NCI-H2171 treated with DMSO at 0.1 percent for 48 hours (cell line): ENCODE results near the gene SLC2A9.

ENCODE experiments used
- DNase-seq: peaks from one replicate; lab custom pipeline; 2025; lab: John Stamatoyannopoulos, UW

Gene SLC2A9

DNA sequence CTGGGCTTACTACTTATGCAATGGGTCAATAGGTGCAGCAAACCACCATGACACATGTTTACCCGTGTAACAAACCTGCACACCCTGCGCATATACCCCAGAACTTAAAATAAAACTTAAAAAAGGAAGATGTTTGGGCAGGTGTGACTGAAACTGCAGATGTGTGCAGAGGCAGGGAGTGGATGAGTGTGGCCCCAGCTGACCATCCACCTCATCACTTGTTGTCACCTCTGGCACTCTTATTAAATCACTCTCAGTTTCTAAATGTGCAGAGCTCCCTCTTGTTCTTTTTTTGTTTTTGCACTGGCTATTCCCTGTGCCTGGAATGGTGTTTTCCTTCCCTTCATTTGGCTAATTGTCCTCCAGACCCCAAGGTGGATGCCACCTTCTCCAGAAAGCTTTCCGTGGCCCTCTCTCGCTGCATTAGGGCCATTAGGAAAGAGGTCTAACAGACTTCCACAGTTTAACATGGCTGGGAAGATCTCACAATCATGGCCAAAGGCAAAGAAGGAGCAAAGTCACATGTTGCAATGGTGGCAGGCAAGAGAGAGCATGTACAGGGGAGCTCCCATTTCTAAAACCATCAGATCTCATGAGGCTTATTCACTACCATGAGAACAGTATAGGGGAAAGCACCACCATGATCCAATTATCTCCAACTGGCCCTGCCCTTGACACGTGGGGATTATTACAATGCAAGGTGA, 58.5 kb downstream of the SLC2A9 start:
- DNase-seq, result no peak

DNA sequence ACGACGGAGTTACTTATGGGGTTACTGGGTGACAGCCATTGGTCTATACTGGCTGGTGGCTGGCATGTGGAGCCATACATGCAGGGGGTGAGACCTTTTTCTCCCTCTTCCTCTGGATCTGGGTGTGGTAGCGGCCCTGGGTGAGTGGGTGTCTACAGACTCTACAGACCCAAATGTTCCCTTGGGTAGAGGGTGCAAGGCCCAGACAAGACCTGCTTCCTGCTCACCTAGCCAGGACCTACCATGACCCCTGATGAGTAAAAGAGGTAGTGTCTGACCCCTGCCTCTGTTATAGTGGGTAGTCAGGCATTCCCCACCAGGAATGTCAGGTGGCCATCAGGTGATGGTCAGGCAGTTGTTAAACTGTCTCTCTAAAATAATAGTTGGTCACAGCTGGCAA, 66.8 kb downstream of the SLC2A9 start:
- no peak for DNase-seq

DNA sequence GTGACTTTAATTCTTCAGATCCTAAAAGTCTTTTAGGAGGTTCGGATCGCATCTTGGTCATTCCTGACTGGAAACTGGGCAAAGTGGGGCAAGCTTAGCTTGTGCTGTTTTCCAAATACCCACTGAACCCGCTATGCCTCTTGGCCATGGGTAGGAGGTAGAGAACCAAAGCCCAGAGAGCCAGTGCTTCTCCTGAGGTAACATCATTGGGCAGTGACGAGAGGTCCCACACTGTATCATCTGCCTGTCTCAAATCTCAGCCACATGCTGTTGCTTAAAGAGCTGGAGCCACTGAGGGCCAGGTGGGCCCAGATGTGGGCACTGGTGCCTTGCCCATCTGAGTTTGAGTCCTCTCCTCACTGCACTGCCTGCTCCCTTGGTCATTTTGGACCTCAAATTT, 68.2 kb downstream of the SLC2A9 start:
- DNase-seq, result no peak

DNA sequence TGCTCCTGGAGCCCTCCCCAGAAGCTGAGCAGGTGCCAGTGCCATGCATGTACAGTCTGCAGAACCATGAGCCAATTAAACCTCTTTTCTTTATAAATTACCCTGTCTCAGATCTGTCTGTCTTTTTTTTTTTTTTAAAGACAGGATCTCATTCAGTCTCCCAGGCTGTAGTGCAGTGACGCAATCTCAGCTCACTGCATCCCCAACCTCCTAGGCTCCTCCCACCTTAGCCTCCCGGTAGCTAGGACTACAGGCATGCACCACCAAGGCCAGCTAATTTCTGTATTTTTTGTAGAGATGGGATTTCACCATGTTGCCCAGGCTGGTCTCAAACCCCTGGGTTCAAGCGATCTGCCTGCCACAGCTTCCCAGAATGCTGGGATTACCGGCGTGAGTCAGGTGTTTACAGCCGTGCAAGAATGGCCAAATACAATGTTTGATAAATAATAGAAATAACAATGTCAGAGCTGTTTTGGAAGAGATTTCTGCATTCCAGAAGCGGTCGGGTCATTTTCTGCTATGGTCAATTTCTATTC, 68.8 kb downstream of the SLC2A9 start:
- no peak for DNase-seq

- DNase-seq, result no peak
These were observed 71.7 kb downstream of the SLC2A9 start for GRCh38 chr4:9949573-9949972.

GRCh38 chr4:9947168-9948062, 73.9 kb downstream of the SLC2A9 start:
- DNase-seq, result no peak

DNA sequence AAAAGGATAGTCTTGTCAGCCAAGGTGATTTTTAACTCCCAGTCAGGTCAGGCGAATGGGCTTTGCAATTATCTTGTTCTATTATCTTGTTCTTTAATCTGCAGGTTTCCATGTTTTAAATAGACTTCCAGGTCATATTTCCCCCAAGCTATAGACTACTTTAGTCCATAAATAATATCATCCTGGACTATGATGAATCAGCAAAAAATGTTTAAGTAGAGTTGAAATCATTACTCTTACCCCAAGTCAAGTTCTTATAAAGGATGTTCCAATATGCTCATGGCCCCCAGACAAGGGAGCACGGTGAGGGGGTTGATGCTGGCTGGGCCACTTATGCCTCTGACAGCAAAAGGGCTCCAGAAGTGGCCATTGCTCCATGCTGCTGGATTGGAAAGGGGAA, 75.1 kb downstream of the SLC2A9 start:
- DNase-seq, result no peak

DNA sequence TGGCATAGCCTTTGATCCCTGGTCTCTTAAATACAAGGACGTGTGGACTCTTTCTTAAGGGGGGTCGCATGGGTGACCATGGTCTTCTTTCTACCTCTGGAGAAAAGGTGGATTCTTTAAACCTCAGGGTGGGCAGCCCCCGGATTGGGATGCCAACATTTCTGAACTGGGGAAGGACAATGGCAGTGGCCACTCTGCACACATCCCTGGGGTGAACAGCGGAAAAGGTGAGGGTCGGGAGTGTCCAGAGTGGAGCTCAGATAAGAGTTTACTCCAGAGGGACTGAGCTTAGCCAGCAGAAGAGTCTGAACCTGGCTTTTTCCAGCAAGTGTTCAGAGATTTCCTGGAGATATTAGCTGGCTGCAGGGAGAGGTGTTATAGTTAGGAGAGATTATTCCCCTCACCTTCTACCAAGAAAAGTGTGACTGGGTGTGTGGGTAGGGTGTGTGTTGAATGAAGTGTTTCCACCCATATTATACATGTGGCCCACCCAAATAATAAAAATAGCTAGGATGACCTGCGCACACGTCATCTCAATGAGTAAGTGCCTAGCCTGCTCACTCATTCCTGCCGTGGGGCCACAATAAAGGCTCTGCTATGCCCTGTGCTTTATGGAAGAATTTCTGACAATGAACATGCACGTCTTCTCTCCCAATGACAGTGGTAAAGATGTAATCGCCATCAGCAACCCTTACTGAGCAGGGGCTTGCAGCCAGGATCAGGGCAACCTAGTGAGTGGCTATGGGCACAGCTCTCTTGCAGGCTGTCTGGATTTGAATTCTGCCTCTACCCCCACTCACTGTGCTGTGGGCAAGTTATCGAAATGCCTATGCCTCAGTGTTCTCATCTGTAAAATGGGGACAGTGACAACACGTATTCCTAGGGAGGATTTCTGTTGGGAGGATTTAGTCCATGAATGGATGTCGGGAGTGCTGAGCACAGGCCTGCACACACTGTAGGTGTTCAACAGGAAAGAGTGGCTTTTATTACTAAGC, 76.6 kb downstream of the SLC2A9 start:
- DNase-seq, result no peak

DNA sequence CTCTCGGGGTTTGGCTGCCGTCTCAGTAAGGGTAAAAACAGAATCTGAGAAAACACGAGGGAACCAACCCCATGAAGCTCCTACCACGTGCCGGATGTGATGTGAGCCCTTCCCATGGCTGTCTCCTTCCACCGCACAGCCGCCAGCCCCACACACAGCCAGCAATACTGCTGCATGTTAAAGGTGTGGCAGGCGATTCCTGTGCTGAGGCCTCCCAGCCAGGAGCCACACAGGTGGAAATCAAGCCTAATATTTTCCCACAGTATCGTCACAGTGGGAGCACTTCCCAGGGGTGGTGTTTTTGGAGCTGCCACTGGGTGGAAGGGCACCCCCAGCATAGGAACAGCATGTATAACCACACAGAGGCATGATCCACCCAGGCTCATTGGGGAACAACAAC, 77.5 kb downstream of the SLC2A9 start:
- DNase-seq, result no peak

GRCh38 chr4:9942921-9943600, 78.2 kb downstream of the SLC2A9 start:
- DNase-seq, result no peak

DNA sequence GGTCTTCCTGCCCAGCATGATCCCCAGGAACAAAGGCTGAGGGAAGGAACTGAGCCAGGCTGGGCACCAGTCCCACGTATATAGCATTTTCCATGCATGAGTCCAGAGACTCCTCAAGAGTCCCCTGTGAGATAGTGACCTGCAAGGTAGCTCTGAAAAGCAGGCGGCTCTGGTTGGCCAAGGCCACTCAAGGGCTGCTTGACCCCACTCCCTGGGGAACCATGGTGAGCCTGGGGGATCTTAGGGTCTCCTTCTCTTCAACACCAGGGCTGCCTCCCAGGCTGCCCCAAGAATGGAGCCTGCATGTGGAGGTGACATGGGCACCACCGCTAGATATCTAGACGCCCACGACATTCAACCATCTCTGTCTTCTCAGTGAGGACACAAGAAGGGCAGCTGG, 79.2 kb downstream of the SLC2A9 start:
- DNase-seq, result no peak

DNA sequence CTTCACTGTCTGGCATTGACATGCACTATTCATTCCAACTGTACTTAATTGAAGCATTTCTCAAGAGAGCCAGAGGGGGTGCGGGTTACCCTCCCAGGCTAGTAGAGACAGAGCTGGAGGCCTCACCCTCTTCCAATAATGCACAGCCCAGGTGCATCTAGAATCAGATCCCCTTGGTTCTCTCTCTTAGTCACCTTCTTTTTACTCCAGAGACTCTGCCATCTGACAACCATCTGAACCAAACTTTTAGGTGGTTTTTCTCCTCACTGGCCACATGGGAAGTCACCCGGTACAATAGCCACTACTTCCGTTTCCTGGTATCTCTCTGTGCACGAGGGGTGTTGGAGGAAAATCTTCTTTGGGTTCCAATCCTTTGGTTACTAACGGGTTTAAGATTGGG, 81.3 kb downstream of the SLC2A9 start:
- no peak for DNase-seq

DNA sequence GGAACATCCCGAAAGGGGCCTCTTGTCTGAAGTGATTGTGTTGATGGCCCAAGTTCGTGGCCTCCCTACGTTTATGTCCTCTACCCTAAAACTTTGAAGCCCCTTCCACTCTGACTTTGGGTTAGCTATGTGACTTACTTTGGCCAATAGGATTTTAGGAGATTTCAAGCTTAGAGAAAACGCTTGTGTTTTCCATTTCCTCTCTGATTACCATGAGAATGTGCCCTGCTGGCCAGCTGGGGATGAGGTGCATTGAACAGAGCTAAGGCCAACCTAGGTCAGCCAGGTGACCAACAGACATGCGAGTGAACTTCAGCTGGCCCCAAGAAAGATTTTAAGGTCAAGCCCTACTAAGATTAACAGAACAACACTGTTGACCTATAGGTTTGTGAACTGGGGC, 82.4 kb downstream of the SLC2A9 start:
- DNase-seq, result no peak

DNA sequence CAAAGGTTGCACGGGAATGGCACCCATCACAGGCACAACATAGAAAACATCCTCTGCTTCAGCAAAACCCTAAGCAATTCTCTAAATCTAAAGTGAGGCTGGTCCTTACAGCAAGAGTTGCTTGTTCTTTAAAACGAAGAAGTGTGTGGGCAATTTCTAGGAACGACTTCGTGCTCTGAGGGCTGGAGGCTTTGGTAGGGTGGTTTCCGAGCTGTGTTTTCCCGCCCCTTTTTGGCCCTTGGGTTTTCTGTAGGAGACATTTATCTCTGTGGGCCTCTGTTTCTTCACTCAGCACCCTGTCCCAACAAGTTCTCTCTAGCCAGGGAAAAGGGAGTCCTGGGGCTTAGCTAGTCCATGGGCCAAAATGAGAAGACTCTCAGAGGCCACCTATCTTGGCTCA, 84.2 kb downstream of the SLC2A9 start:
- DNase-seq, result no peak

- no peak for DNase-seq
These were observed 85.1 kb downstream of the SLC2A9 start for GRCh38 chr4:9936129-9936644.

DNA sequence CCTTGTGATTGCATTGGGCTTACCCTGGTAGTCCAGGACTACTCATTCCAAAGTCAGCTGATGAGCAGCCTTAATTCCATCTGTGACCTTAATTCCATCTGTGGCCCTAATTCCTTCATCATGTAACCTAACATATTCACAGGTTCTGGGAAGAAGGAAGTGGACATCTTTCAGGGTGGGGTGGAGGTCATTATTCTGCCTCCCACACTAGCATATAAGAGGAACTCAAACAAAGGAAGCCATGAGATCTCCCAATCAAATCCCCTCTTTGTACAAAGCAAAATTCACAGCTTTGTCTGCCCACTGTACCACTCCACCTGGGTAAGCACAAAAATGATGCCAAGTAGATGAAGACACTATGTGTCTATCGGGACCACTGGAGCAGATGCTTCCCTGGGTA, 87.3 kb downstream of the SLC2A9 start:
- DNase-seq, result no peak

DNA sequence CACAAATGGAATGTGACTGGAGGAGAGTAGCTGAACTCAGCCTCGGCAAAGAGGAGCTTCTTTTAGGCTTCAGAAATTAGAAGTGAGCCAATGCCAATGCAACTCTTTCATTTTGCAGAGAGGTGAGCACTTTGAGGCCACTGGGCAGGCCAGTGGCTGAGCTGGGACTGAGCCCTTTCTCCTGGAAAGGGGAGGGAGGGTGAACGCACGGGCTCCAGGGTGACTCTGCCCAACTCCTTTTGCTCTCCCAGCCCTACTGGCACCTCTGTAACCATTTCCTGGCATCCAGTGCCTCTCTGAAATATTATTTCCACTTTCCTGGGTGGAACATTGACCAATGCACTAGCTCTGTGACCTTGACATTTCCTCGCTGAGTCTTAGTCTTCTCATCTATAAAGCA, 88.1 kb downstream of the SLC2A9 start:
- DNase-seq, result no peak

DNA sequence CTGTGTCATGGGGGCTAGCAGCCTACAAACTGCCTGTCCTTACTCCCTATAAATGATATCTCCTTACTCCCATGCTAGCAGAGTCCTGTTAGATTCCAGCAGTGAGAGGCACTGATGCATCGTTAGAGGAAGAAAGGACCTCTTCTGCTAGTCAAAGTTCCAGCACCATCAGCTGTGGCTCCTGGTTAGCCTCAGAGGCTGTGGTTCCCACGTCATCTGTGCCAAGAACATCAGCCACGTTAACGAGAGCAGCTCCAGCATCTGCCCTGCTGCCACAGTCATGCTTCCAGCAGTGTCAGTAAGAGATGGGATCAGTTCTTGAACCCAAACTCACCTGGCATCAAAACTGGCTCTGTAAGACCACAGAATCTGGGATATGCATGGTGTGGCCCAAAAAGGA, 88.5 kb downstream of the SLC2A9 start:
- no peak for DNase-seq

GRCh38 chr4:9931146-9931545, 90.2 kb downstream of the SLC2A9 start:
- DNase-seq, result no peak

GRCh38 chr4:9929111-9929510, 92.2 kb downstream of the SLC2A9 start:
- DNase-seq, result no peak

GRCh38 chr4:9927341-9928007, 93.8 kb downstream of the SLC2A9 start:
- peak; percentile 2 for DNase-seq
